Colon (tissue), 2 donors: ENCODE data around the gene C1orf159.

Source experiments
- FAIRE-seq: peaks from 2 replicates; lab custom pipeline; 2012; peaks lifted over from hg19 to GRCh38; lab: Jason Lieb, UNC
- donor health status: control.
- donor health status: control.

Gene C1orf159

DNA sequence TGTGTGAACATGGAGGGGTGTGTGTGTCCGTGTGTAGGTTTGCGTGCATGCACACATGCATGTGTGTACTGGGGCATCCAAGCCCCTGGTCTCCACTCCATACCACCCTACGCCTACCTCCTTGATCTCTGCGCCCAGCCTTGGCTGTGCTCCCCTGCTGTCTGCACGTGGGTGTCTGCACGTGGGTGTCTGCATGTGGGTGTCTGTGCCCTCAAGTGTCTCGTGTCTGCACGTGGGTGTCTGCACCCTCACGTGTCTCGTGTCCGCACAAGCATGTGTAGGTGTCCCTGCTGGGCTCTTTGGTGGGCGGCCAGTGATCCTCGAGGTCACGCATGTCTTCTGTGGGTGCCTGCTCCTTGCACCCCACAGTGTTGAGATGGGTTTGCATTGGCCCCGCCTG is 62.9 kb downstream of the C1orf159 start:
- FAIRE-seq = no peak

DNA sequence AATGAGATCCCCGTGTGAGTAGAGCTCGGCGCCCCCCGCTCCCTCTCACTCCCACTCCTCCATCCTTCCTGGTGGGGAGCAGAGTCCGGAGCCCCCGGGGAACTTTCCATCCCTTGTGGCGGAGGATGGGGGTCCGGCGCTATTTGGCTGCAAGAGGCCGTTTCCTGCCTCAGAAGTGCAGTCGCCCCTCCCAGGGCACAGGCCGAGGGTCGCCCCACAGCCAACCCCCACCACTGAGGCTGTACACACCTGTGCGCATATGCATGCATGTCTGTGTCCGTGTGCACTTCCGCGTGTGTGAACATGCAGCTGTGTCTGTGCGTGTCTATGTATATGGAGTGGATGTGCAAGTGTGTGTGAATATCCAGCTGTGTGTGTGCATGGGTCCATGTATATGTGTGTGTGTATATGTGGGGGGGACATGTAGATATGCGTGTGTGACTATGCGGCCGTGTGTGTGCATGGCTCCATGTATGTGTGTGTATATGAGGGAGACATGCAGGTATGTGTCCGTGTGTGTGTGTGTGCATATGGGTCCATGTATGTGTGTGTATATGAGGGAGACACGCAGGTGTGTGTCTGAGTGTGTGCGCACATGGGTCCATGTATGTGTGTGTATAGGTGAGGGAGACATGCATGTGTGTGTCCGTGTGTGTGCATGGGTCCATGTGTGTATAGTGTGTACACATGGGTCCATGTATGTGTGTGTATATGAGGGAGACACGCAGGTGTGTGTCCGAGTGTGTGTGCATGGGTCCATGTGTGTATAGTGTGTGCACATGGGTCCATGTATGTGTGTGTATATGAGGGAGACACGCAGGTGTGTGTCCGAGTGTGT is 63.7 kb downstream of the C1orf159 start:
- no peak for FAIRE-seq

DNA sequence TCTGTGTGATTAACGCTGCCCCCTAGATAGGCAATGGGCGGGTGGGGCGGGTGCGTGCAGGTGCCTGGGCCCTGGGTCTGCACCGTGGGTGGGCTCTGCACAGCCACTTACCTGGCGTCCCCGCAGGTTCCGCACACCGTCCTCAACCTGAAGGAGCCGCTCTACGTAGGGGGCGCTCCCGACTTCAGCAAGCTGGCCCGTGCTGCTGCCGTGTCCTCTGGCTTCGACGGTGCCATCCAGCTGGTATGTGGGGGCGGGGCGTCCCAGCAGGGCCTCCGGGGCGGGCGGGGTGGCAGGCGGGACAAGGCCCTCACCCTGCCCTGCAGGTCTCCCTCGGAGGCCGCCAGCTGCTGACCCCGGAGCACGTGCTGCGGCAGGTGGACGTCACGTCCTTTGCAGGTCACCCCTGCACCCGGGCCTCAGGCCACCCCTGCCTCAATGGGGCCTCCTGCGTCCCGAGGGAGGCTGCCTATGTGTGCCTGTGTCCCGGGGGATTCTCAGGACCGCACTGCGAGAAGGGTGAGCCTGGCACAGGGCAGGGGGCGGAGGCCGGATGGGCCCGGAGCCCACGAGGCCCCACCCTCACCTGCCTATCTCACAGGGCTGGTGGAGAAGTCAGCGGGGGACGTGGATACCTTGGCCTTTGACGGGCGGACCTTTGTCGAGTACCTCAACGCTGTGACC is 64.6 kb downstream of the C1orf159 start:
- FAIRE-seq = no peak

DNA sequence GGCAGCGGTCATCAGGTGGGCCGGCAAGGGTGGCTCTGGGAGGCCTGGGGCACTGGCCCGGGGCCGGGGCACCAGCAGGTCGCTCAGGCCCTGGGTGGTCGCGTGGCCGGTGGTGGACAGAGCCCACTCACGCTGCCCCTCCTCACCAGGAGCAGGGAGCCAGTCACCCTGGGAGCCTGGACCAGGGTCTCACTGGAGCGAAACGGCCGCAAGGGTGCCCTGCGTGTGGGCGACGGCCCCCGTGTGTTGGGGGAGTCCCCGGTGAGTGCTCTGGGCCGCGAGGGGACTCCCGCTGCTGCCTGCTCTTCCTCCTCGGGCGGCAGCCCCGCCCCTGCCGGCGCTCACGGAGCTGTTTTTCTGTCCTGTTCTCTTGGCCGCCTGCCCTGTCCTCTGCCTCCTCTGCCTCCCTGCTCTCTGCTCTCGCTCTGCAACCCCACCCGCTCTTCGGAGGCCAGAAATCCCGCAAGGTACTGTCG is 65.3 kb downstream of the C1orf159 start:
- no peak for FAIRE-seq

DNA sequence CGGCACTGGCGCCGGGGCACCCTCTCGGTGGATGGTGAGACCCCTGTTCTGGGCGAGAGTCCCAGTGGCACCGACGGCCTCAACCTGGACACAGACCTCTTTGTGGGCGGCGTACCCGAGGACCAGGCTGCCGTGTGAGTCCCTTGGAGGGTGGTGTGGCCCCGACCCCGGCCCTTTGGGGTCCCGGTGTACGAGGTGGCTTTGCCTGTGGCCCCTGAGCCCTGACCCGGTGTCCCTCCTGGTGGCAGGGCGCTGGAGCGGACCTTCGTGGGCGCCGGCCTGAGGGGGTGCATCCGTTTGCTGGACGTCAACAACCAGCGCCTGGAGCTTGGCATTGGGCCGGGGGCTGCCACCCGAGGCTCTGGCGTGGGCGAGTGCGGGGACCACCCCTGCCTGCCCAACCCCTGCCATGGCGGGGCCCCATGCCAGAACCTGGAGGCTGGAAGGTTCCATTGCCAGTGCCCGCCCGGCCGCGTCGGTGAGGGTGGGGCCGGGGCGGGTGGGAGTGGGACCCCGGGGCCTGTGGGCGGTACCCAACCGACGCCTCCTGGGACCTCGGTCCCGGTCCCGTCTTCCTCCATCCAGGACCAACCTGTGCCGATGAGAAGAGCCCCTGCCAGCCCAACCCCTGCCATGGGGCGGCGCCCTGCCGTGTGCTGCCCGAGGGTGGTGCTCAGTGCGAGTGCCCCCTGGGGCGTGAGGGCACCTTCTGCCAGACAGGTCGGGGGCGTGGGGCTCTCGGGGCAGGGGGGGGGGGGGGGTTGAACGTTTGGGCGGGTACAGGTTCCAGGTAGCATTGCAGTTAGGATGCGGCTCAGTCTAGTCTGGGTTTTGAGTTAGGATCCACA is 66.3 kb downstream of the C1orf159 start:
- FAIRE-seq = no peak

DNA sequence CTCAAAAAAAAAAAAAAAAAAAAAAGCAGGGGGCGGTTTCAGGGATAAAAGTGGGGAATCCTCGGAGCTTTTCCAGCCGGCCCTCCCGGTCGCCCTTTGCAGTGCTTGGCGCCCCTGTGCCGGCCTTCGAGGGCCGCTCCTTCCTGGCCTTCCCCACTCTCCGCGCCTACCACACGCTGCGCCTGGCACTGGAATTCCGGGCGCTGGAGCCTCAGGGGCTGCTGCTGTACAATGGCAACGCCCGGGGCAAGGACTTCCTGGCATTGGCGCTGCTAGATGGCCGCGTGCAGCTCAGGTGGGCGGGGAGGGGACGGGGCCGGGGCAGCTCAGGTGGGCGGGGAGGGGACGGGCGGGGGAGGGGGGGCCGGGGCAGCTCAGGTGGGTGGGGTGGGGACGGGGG is 67.1 kb downstream of the C1orf159 start:
- no peak for FAIRE-seq

DNA sequence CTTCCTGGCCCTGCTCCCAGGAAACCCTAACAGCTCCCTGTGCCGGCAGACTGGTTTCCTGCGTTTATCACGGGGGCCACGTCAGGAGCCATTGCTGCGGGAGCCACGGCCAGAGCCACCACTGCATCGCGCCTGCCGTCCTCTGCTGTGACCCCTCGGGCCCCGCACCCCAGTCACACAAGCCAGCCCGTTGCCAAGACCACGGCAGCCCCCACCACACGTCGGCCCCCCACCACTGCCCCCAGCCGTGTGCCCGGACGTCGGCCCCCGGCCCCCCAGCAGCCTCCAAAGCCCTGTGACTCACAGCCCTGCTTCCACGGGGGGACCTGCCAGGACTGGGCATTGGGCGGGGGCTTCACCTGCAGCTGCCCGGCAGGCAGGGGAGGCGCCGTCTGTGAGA is 67.9 kb downstream of the C1orf159 start:
- no peak for FAIRE-seq

DNA sequence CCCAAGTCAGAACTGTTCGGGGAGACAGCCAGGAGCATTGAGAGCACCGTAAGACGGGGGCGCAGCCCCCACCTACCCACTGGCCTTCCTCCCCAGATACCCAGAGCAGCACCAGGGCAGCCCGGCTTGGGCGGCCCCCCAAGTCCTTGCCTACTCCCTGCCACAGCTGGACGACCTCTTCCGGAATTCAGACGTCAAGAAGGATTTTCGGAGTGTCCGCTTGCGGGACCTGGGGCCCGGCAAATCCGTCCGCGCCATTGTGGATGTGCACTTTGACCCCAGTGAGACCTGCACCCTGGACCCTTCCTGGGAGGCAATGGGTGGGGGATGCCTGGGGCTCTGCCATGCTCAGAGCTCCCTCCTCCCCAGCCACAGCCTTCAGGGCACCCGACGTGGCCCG is 68.5 kb downstream of the C1orf159 start:
- no peak for FAIRE-seq

DNA sequence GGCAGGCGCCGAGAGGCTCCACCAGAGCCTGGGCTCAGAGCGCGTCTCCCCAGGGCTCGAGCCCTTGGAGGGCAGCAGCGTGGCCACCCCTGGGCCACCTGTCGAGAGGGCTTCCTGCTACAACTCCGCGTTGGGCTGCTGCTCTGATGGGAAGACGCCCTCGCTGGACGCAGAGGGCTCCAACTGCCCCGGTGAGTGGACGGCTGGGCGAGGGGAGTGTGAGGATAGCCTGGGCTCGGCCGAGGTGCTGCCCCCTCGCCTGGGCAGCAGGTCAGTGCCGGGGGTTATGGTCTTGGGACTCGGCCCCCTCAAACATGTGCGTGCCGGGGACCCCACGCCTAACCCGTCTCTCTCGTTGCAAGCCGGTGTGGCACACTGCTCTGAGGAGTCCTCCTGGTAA is 69.1 kb downstream of the C1orf159 start:
- FAIRE-seq = no peak

DNA sequence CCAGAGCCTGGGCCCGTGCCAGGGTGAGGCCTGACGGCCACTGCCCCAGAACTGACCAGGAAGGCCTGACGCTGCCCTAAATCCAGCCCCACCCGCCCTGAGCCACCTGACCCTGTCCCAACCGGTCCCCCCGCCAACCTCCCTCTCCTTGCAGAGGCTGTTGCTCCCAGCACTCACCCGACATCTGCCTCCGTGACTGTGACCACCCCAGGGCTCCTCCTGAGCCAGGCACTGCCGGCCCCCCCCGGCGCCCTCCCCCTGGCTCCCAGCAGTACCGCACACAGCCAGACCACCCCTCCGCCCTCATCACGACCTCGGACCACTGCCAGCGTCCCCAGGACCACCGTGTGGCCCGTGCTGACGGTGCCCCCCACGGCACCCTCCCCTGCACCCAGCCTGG is 69.6 kb downstream of the C1orf159 start:
- FAIRE-seq = no peak

DNA sequence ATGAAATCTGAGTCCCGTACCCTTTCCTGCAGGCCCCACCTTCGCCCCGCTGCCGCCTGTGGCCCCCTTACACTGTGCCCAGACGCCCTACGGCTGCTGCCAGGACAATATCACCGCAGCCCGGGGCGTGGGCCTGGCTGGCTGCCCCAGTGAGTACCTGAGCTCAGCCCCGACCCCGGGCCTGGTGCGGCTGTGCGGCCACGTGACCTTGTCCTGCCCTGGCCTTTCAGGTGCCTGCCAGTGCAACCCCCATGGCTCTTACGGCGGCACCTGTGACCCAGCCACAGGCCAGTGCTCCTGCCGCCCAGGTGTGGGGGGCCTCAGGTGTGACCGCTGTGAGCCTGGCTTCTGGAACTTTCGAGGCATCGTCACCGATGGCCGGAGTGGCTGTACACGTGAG is 70.8 kb downstream of the C1orf159 start:
- FAIRE-seq = no peak

DNA sequence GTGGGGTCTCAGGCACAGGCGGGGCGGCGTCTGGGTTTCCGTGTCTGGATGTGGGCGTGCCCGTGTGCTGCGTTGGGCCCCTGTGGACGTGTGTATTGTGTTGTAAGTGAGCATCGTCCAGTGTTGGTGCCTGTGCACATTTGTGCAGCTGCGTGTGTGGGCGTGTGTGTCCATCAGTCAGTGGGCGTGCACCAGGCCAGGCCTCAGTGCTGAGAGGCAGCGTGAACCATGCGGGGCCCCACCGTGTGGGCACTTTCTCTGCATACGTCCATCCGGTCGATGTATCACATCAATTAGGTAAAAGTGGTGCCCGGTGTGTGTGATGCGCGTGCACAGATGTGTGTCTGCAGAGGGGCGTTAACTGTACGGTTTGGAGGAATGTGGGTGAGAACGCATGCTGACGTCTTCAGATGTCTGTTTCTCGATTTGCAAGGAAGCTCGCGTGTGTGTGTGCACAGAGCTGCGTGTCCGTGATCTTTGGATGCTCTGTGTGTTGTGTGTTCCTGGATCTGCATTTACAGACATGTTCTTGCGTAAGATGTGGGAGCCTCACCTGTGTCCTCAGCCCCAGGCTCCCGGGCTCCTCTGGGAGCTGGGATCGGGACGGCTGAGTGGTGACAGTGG is 71.3 kb downstream of the C1orf159 start:
- FAIRE-seq = no peak

DNA sequence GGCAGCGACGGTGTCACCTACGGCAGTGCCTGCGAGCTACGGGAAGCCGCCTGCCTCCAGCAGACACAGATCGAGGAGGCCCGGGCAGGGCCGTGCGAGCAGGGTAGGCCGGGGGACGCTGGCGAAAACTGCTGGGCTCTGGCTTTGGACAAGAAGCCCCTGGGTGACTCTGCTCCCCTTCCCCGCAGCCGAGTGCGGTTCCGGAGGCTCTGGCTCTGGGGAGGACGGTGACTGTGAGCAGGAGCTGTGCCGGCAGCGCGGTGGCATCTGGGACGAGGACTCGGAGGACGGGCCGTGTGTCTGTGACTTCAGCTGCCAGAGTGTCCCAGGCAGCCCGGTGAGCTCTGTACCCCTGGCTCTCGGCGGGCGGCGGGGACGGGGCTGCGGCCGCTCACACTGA is 72.0 kb downstream of the C1orf159 start:
- FAIRE-seq = no peak

DNA sequence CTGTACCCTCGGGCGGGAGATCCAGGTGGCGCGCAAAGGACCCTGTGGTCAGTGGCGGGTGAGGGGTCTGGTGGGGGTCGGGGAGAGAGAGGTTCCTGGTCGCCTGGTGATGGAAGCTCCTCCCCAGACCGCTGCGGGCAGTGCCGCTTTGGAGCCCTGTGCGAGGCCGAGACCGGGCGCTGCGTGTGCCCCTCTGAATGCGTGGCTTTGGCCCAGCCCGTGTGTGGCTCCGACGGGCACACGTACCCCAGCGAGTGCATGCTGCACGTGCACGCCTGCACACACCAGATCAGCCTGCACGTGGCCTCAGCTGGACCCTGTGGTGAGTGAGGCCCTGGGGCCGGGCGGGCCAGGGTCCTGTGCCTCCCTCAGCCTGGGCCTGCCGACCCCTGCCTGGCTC is 72.5 kb downstream of the C1orf159 start:
- FAIRE-seq = no peak

DNA sequence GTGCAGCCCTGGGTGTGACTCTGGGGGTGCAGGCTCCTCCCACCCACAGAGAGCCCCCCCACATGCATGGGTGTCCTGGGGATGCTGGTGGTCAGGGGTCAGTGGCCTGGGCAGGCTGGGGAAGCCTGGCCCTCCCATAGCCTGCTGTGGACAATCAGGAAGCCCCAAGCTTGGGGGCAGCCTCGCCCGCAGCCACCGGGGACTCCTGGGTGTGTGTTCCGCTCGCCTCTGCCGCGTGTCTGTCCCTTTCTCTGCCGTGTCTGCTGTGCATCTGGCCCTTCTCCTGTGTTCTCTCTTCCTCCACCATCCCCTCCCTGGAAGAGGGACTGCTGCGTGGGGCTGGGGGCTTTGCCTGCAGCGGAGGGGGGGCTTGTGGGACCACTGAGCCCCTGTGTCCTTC is 73.1 kb downstream of the C1orf159 start:
- FAIRE-seq = no peak

DNA sequence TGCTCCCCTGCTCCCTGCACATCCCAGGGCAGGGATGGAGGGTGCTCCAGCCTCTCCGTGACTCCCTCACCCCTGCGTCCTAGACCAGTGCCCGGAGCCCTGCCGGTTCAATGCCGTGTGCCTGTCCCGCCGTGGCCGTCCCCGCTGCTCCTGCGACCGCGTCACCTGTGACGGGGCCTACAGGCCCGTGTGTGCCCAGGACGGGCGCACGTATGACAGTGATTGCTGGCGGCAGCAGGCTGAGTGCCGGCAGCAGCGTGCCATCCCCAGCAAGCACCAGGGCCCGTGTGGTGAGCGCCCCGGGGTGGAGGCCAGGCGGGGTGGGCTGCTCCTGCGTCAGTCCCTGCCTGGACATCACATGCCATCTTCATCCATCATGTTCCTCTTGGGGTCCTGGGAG is 74.0 kb downstream of the C1orf159 start:
- FAIRE-seq = no peak

DNA sequence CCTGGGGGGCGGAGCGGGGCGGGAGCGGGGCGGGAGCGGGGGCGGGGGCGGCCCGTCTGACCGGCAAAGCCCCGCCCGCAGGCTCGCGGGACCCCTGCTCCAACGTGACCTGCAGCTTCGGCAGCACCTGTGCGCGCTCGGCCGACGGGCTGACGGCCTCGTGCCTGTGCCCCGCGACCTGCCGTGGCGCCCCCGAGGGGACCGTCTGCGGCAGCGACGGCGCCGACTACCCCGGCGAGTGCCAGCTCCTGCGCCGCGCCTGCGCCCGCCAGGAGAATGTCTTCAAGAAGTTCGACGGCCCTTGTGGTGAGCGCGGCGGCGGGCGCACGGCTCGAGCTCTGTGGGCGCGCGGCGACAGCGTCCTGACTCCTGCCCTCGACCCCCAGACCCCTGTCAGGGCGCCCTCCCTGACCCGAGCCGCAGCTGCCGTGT is 74.8 kb downstream of the C1orf159 start:
- FAIRE-seq = no peak

DNA sequence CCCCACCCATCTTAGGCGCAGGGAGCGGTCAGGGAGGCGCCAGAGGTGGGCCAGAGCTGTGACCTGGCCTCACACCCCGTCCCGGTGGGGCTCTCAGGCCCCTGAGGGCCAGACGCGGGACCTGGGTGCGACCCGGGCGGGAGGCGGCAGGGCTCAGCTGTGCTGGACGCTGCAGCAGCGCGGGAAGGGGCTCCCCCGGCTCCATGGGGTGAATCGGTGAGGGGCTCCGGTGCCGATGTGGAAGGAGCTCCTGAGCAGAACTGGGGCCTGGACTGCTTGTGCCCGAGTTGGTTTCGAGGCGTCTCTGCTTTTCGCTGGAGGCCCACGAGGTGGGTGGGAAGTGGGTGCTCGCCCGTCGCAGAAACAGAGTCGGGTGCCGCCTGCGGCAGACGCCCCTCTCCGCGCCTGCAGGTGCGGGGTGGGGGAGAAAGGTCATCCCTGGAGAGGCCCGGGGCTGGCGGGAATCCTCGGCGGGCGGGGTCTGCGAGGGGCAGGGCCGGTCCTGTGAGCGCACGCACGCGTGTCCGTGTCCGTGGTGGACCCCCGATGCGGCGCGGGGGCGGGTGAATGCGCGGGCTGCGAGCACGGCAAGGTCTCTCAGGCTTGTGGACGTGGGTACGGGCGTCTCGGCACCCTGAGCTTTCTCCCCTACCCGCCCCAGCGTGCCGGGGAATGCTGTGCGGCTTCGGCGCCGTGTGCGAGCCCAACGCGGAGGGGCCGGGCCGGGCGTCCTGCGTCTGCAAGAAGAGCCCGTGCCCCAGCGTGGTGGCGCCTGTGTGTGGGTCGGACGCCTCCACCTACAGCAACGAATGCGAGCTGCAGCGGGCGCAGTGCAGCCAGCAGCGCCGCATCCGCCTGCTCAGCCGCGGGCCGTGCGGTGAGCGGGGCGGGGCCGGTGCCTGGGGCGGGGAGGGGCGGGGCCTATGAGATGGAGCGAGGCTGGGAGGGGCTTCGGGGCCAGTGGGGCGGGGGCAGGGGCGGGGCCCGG is 75.6 kb downstream of the C1orf159 start:
- no peak for FAIRE-seq

DNA sequence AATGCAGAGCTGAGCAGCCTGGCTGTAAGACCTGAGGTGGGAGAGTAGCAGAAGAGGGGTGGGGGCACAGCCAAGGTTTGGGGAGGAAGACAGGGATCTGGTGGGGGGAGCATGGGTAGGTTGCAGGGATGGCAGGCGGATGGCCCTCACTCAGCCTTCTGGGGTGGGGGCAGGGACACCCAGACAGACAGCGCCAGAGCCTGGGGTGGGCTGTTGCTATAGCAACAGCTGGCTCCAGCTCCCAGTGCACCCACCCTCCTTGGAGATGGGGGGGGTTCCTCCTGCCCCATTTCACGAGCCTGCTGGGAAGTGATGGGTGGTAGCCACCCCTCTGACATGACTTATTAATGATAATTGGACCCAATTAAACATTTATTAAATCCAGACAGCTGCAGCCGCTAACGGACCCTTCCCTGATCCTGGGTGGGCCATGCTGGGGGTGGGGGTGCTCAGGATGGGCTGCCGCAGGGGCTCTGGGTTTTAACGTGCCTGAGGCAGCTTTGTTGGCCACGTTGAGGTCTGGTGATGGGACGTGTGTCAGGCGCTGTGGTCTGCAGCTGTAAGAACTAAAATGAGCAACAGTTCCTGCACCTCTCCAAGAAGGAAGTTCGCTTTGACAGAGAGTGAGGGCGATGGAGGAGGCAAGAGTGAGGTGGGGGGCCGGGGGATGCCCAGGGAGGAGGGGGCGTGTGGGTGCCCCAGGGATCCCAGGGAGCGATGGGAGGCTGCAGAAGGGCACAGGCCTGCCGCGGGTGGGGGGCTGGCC is 76.6 kb downstream of the C1orf159 start:
- FAIRE-seq = no peak

DNA sequence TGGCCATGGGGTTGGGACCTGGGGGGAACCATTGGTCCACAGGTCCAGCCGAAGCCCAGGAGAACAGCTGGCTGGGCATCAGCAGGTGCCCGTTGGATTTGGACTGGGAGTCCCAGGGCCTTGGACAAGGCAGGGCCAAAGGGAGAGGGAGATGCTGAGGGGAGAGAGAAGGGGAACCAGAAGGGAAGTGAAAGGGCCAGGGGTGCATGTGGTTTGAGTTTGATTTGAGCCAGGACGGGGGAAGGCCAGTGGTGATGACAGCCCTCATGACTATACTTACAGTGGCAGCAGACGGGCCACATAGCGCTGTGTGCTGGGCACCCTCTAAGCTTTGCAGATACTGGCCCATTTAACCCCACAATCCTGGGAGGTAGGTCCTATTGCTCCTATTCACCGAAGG is 77.2 kb downstream of the C1orf159 start:
- no peak for FAIRE-seq
